Endothelial cell of umbilical vein (primary cell): ENCODE data around the gene SPECC1L. TPM values are rescaled to one million over a fixed set of nuclear protein-coding genes. Genes with fewer than 3 reads are reported as not detected.

Source experiments
- BruUV-seq: library from RNA; stranded (reverse); fragments of 400-500 nt; replicated peaks from 2 replicates; lab custom pipeline; 2021; lab: Mats Ljungman, UMichigan
- CTCF ChIA-PET: fragments of 300-600, 350-600 bp; sonication (Branson Sonifier 250); formaldehyde crosslinking; loops from one replicate; lab custom pipeline; 2021; ENCODE audit warnings: antibody characterized with exemption, inconsistent platforms; lab: Charles Lee
- POLR2A ChIA-PET: fragments of 300-600, 350-600 bp; sonication (Branson Sonifier 250); formaldehyde crosslinking; loops from one replicate; lab custom pipeline; 2021; ENCODE audit warnings: antibody characterized with exemption, inconsistent platforms; lab: Charles Lee
- DNase-seq: peaks from one replicate; pipeline ENCODE4 v3.0.0-alpha.2; 2011; ENCODE audit warnings: low read depth, low spot score
- FAIRE-seq: peaks from 2 replicates; lab custom pipeline; 2011; peaks lifted over from hg19 to GRCh38; lab: Jason Lieb, UNC
- H2AFZ ChIP-seq: 2 replicates; pipeline ENCODE4 v1.6.0; 2012; ENCODE audit warnings: low read depth, low read length, control low read depth, inconsistent platforms
- H3K27ac ChIP-seq: 2 replicates; pipeline ENCODE4 v1.5.1; 2011; ENCODE audit warnings: low read depth, mild to moderate bottlenecking, control low read depth, low read length, moderate library complexity; ENCODE audit not compliant: insufficient read depth
- H3K27me3 ChIP-seq, 2 experiments: 2 replicates each; pipeline versions ENCODE4 v1.6.0 to v1.6.1; 2011; ENCODE audit warnings: low read length in 2 of 2, mixed read lengths in 1 of 2; ENCODE audit not compliant: control insufficient read depth in 2 of 2, insufficient read depth in 2 of 2
- H3K36me3 ChIP-seq, 2 experiments: 2 replicates in 1 of 2; 3 replicates in 1 of 2; pipeline ENCODE4 v1.5.1; 2011; ENCODE audit warnings: low read length in 2 of 2, mild to moderate bottlenecking in 1 of 2, moderate library complexity in 1 of 2; ENCODE audit not compliant: control insufficient read depth in 2 of 2, insufficient read depth in 2 of 2; ENCODE audit errors: extremely low read depth in 1 of 2
- H3K4me1 ChIP-seq: 3 replicates; pipeline ENCODE4 v1.5.1; 2011; ENCODE audit warnings: mild to moderate bottlenecking, low read length; ENCODE audit not compliant: control insufficient read depth, insufficient read depth; ENCODE audit errors: extremely low read depth
- H3K4me2 ChIP-seq: 2 replicates; pipeline ENCODE4 v1.6.1; 2011; ENCODE audit warnings: low read length, control low read depth, mixed read lengths; ENCODE audit not compliant: insufficient read depth
- H3K4me3 ChIP-seq, 3 experiments: fragments of 200-600 bp in 1 of 3; sonication (generic), shearing (Covaris generic) in 1 of 3; replicated peaks in 1 of 3; 2 replicates each; pipeline ENCODE4 v1.5.1; 2011 to 2016; ENCODE audit warnings: control low read depth in 3 of 3, low read length in 3 of 3, mild to moderate bottlenecking in 2 of 3, inconsistent platforms in 1 of 3, low read depth in 1 of 3, moderate library complexity in 1 of 3; ENCODE audit not compliant: insufficient read depth in 1 of 3
- H3K79me2 ChIP-seq: 2 replicates; pipeline ENCODE4 v1.6.0; 2012; ENCODE audit warnings: low read length, inconsistent platforms; ENCODE audit not compliant: control insufficient read depth, insufficient read depth
- H3K9ac ChIP-seq: replicated peaks from 2 replicates; pipeline ENCODE3; 2011; ENCODE audit warnings: low read length, control low read depth; ENCODE audit not compliant: insufficient read depth; ENCODE audit errors: extremely low read depth
- H3K9me1 ChIP-seq: replicated peaks from 3 replicates; pipeline ENCODE4 v1.6.0; 2011; ENCODE audit warnings: mild to moderate bottlenecking, low read length; ENCODE audit not compliant: control insufficient read depth, insufficient read depth; ENCODE audit errors: extremely low read depth
- H3K9me3 ChIP-seq: replicated peaks from 2 replicates; pipeline ENCODE4 v1.5.1; 2012; ENCODE audit warnings: low read length, inconsistent platforms; ENCODE audit not compliant: control insufficient read depth, insufficient read depth
- H4K20me1 ChIP-seq: replicated peaks from 2 replicates; pipeline ENCODE3; 2011; ENCODE audit warnings: mild to moderate bottlenecking, low read length; ENCODE audit not compliant: control insufficient read depth, insufficient read depth; ENCODE audit errors: extremely low read depth
- EZH2 ChIP-seq: IDR thresholded peaks from 2 replicates; pipeline ENCODE4 v1.6.1; 2012; ENCODE audit warnings: borderline replicate concordance, low read depth, mild to moderate bottlenecking, moderate library complexity, low read length, inconsistent platforms; ENCODE audit not compliant: severe bottlenecking
- MAX ChIP-seq: IDR thresholded peaks from 2 replicates; pipeline ENCODE4 v1.6.1; 2011; ENCODE audit not compliant: insufficient read depth, insufficient read length
- MYC ChIP-seq: IDR thresholded peaks from one replicate; pipeline ENCODE4 v1.6.1; 2011; ENCODE audit warnings: mild to moderate bottlenecking, low read depth, low read length
- POLR2A ChIP-seq: IDR thresholded peaks from 2 replicates; pipeline ENCODE4 v1.6.1; 2012; ENCODE audit warnings: low read depth, mild to moderate bottlenecking, control low read depth, low read length
- POLR2AphosphoS5 ChIP-seq: IDR thresholded peaks from 2 replicates; pipeline ENCODE4 v1.6.1; 2012; ENCODE audit warnings: low read depth, mild to moderate bottlenecking, control low read depth, low read length, moderate library complexity; ENCODE audit not compliant: insufficient read depth
- dilution Hi-C: fragments of 300-500 bp; cut with MboI; formaldehyde crosslinking; loops from one replicate; pipeline ENCODE4 v1.15.0; 2019; ENCODE audit warnings: low sequenced_read_pairs; ENCODE audit not compliant: extremely low pct_ligation_motif_present
- intact Hi-C: fragments of 100-400 bp; cut with micrococcal nuclease; formaldehyde crosslinking; loops from one replicate; pipeline ENCODE4 v1.10.0; 2022
- polyA plus RNA-seq, 4 experiments: library from polyadenylated mRNA; depleted of rRNA in 3 of 4; stranded (reverse) in 3 of 4; unstranded in 1 of 4; fragments of >200 nt; gene quantifications; 2 replicates each; pipeline versions ENCODE4 v1.2.1 to v1.2.3, GENCODE V29; 2011 to 2012; ENCODE audit warnings: missing spikeins in 1 of 4
- total RNA-seq: library from RNA; stranded (reverse); gene quantifications from 2 replicates; pipeline ENCODE4 v1.2.3, GENCODE V29; 2021
- TF ChIP-seq, protein P1 (sequence below), 2 donors: IDR thresholded peaks; 1 replicate in 1 of 2; 2 replicates in 1 of 2; pipeline ENCODE4 v1.5.1; 2011; ENCODE audit warnings: low read length in 2 of 2, mild to moderate bottlenecking in 2 of 2, moderate library complexity in 2 of 2, control low read depth in 1 of 2, inconsistent platforms in 1 of 2, low read depth in 1 of 2; ENCODE audit not compliant: insufficient read depth in 1 of 2; ENCODE audit errors: extremely low read depth in 1 of 2

SPECC1L gene
- total and polyA plus RNA-seq, 2 donors (not counting 3 experiments of a cell fraction or from before 2014, with no cell fraction given) = 22.8 to 79.3 TPM

- H3K9me1 ChIP-seq = no peaks in the 10 kb centered on the region
- intact Hi-C loops = no loop called here
- H3K27me3 ChIP-seq = no peaks in the 10 kb centered on the region
- TF ChIP-seq MAX = no peak
- no peak for TF ChIP-seq POLR2AphosphoS5
- H3K36me3 ChIP-seq = peaks cover 5 to 34% of the 10 kb centered on the region in 2 experiments
- H3K4me2 ChIP-seq = no peak overlapping the region
- BruUV-seq = no TSS peak
- CTCF ChIA-PET = no interaction called here
- dilution Hi-C loops = no loop called here
- H4K20me1 ChIP-seq = no peaks in the 10 kb centered on the region
- no peaks in the 10 kb centered on the region for H3K79me2 ChIP-seq
- no peak overlapping the region for H3K27ac ChIP-seq
- H3K9ac ChIP-seq = no peak overlapping the region
- H2AFZ ChIP-seq = no peak overlapping the region
- H3K9me3 ChIP-seq = no peaks in the 10 kb centered on the region
- FAIRE-seq (no peak), DNase-seq (no peak)
- H3K4me3 ChIP-seq = no peak overlapping the region
- no peaks in the 10 kb centered on the region for H3K4me1 ChIP-seq
- POLR2A ChIA-PET = no interaction called here
Measured at GRCh38 chr22:24224468-24224867, 46.2 kb upstream of the SPECC1L start.

DNA sequence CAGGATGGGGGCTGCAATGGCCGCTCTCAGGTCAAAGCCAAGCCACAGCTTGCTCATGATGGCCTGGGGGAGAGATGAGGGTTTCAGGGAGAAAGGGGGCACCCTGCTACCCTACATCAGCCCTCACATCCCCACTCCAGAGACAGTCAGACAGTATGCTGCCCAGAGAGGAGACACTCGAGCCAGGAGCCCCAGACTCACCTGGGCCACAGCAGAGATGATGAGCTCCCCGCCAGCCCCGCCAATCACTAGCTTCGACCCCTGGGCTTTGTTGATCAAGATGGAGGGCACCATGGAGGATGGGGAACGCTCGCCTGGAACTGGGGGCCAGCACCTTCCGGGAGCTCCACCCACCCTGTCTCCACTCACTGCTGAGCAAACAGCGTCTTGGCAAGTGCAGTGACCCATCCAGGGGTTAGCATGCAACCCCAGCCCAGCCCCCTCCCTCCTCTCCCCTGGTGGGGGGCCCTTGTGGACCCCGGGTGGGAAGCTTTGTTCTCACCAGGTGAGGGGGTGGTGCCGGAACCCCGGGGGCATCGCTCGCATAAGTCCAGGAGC is 45.5 kb upstream of the SPECC1L start:
- ChIA-PET CTCF (interaction anchor here (0.9 to 1.0 kb wide), 2 partner anchors 15 to 35 kb away, joined by 3 read pairs; no protein-coding TSS in a partner anchor), POLR2A (no interaction called here)
- no peaks in the 10 kb centered on the region for H3K4me1 ChIP-seq
- peaks cover 1 to 28% of the 10 kb centered on the region in 2 experiments for H3K36me3 ChIP-seq
- no peak overlapping the region for H3K4me3 ChIP-seq
- no peaks in the 10 kb centered on the region for H3K9me1 ChIP-seq
- no TSS peak for BruUV-seq
- H3K9ac ChIP-seq = no peak overlapping the region
- H3K27ac ChIP-seq = no peak overlapping the region
- dilution Hi-C loops (no loop called here), intact Hi-C loops (no loop called here)
- no peak overlapping the region for H2AFZ ChIP-seq
- H3K79me2 ChIP-seq = no peaks in the 10 kb centered on the region
- TF ChIP-seq EZH2 (no peak), POLR2A (no peak), MYC (no peak)
- TF ChIP-seq, protein P1, sequence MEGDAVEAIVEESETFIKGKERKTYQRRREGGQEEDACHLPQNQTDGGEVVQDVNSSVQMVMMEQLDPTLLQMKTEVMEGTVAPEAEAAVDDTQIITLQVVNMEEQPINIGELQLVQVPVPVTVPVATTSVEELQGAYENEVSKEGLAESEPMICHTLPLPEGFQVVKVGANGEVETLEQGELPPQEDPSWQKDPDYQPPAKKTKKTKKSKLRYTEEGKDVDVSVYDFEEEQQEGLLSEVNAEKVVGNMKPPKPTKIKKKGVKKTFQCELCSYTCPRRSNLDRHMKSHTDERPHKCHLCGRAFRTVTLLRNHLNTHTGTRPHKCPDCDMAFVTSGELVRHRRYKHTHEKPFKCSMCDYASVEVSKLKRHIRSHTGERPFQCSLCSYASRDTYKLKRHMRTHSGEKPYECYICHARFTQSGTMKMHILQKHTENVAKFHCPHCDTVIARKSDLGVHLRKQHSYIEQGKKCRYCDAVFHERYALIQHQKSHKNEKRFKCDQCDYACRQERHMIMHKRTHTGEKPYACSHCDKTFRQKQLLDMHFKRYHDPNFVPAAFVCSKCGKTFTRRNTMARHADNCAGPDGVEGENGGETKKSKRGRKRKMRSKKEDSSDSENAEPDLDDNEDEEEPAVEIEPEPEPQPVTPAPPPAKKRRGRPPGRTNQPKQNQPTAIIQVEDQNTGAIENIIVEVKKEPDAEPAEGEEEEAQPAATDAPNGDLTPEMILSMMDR (IDR thresholded peaks at IDR 0.05; ENCODE audit: extremely low read depth in 1 of 2, insufficient read depth in 1 of 2, low read depth in 1 of 2, low read length in 2 of 2) = no peak
- DNase-seq = no peak
- no peaks in the 10 kb centered on the region for H3K27me3 ChIP-seq
- no peaks in the 10 kb centered on the region for H4K20me1 ChIP-seq
- H3K9me3 ChIP-seq = no peaks in the 10 kb centered on the region
- H3K4me2 ChIP-seq = no peak overlapping the region
- no peak for FAIRE-seq
